Fibroblast of pulmonary artery (primary cell): ENCODE data around the gene SLC22A23.

ENCODE experiments used
- DNase-seq: peaks from one replicate; pipeline ENCODE4 v3.0.0-alpha.2; 2010; ENCODE audit warnings: low read depth
- H3K4me3 ChIP-seq: replicated peaks from 2 replicates; pipeline ENCODE4 v1.5.1; 2011; ENCODE audit warnings: low read depth, mild to moderate bottlenecking, control low read depth, low read length, moderate library complexity
- TF ChIP-seq, protein P1 (sequence below): IDR thresholded peaks from 2 replicates; pipeline ENCODE4 v1.5.1; 2011; ENCODE audit warnings: mild to moderate bottlenecking, control low read depth, low read length, inconsistent platforms; ENCODE audit errors: missing control alignments

SLC22A23 gene

DNA sequence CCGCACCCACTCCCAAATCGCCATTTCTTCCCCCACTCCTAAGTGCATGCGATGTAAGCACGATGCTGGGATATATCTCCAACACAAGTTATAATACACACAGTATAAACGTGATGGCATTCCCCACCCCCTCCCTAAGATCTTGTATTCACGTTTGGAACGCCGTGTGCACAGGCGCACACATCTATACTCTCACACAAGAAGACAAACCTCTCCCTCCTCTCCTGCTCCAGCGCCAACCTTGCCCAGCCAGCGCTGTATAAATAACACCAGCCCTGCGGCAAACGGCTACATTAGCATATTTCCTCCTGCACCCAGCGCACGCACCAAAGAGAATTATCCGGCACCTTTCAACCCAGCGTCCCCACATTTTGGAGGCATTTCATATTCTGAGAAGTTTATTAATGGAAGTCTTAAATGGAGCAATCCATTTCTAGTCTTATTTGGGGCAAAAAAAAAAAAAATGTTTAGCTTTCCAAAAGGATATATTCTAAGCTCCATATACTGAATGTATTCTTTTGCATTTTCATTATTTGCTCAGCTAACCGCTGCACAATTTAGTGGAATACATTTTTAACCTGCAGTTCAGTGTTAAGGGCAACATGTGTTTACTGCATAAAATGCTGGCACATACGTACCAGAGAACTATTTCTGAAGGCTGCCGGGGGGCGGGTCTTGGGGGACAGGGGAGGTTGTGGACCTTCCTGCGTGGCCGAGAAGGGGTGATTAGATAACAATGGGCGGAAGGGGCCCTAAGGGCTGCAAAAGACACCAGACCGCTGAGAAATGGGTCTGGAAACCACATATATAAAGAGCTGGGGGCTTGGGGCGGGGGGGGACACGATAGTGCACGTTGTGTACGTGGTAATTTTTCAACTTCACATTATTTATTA is 1.1 kb upstream of the SLC22A23 start:
- H3K4me3 ChIP-seq = peak overlapping the region; percentile 50
- no peak for DNase-seq
- TF ChIP-seq, protein P1, sequence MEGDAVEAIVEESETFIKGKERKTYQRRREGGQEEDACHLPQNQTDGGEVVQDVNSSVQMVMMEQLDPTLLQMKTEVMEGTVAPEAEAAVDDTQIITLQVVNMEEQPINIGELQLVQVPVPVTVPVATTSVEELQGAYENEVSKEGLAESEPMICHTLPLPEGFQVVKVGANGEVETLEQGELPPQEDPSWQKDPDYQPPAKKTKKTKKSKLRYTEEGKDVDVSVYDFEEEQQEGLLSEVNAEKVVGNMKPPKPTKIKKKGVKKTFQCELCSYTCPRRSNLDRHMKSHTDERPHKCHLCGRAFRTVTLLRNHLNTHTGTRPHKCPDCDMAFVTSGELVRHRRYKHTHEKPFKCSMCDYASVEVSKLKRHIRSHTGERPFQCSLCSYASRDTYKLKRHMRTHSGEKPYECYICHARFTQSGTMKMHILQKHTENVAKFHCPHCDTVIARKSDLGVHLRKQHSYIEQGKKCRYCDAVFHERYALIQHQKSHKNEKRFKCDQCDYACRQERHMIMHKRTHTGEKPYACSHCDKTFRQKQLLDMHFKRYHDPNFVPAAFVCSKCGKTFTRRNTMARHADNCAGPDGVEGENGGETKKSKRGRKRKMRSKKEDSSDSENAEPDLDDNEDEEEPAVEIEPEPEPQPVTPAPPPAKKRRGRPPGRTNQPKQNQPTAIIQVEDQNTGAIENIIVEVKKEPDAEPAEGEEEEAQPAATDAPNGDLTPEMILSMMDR = no peak

- TF ChIP-seq, protein P1 = no peak
- H3K4me3 ChIP-seq = peak overlapping the region; percentile 62
- DNase-seq = no peak
Observed at GRCh38 chr6:3456395-3456897, 404 bp downstream of the SLC22A23 start.

GRCh38 chr6:3455569-3456394 is 1.1 kb downstream of the SLC22A23 start:
- H3K4me3 ChIP-seq = peak overlapping the region; percentile 62
- no peak for DNase-seq
- TF ChIP-seq, protein P1 = no peak

GRCh38 chr6:3455147-3455568 is 1.7 kb downstream of the SLC22A23 start:
- TF ChIP-seq, protein P1 = no peak
- DNase-seq = no peak
- H3K4me3 ChIP-seq = peak overlapping the region; percentile 62

DNA sequence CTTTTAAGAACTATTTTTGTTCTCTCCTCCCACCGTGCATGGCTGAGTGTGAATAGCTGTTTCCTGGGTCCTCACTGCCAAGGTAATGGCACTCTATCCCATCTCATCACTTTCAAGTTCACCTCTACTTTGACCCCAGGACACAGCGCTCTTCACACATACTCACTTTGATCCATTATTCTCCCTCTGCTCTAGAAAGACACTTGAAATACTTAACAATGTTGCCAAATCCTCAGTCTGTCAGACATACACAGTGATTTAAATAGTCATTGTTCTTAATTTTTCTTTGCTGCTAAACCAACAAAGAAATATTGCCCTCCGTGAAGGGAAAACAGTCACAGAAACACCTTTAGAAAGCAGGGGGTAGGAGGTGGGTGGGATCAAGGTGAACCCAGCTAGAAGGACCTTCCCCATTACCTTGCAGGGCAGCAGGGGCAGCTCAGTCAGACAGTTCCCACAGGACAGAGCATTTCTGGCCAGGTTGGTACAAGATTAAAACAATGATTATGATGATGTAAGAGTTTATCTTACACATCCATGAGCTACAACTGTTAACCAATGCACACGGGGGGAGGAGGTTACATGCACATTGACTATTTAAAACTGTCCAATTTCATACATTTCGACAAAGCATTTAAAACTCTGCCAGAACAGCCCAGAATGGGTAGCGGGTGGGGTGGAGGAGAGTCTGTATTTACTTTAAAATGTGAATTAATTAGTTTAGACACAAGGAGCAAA is 2.4 kb downstream of the SLC22A23 start:
- TF ChIP-seq, protein P1 = no peak
- no peak for DNase-seq
- no peak overlapping the region for H3K4me3 ChIP-seq
